ENCODE data around the gene SLCO3A1.

- no peak for TF ChIP-seq CTCF (IDR thresholded peaks at IDR 0.05; ENCODE audit: low read depth, low read length)
- TF ChIP-seq EZH2phosphoT487 (IDR thresholded peaks at IDR 0.05; ENCODE audit: low read depth) = no peak
Measured at GRCh38 chr15:92107510-92107909, 254.0 kb downstream of the SLCO3A1 start.
